Loucy (cell line): Measurements from ENCODE around the gene APC2.

Experiments used
- H2AFZ ChIP-seq: fragments of 200-600 bp; sonication (generic); 2 replicates; pipeline ENCODE4 v1.6.0; 2016; ENCODE audit warnings: antibody characterized with exemption, mild to moderate bottlenecking, low read length, moderate library complexity
- H3F3A ChIP-seq: fragments of 200-600 bp; 2 replicates; pipeline ENCODE4 v1.6.0; 2016; ENCODE audit warnings: antibody characterized with exemption, low read depth, mild to moderate bottlenecking
- H3K27me3 ChIP-seq: fragments of 200-600 bp; sonication (generic); 2 replicates; pipeline ENCODE4 v1.6.1; 2014; ENCODE audit warnings: low read length, mild to moderate bottlenecking; ENCODE audit not compliant: insufficient read depth, poor library complexity, severe bottlenecking
- H3K36me3 ChIP-seq: fragments of 200-600 bp; sonication (generic); 2 replicates; pipeline ENCODE4 v1.6.1; 2016; ENCODE audit warnings: low read length; ENCODE audit not compliant: insufficient read depth
- H3K4me1 ChIP-seq: fragments of 200-600 bp; sonication (generic); 2 replicates; pipeline ENCODE4 v1.5.1; 2014; ENCODE audit warnings: low read length, mild to moderate bottlenecking; ENCODE audit not compliant: insufficient read depth, poor library complexity, severe bottlenecking
- H3K4me2 ChIP-seq: fragments of 200-600 bp; sonication (generic); 2 replicates; pipeline ENCODE4 v1.6.0; 2014; ENCODE audit warnings: antibody characterized with exemption, low read length, low read depth, mild to moderate bottlenecking; ENCODE audit not compliant: poor library complexity, severe bottlenecking
- H3K4me3 ChIP-seq: fragments of 200-600 bp; sonication (generic); 2 replicates; pipeline ENCODE4 v1.5.1; 2014; ENCODE audit warnings: low read length, mild to moderate bottlenecking, mixed read lengths; ENCODE audit not compliant: poor library complexity, severe bottlenecking
- H3K79me2 ChIP-seq: fragments of 200-600 bp; sonication (generic); 2 replicates; pipeline ENCODE4 v1.6.1; 2014; ENCODE audit warnings: low read length; ENCODE audit not compliant: insufficient read depth
- H3K9ac ChIP-seq: fragments of 200-600 bp; sonication (generic); 2 replicates; pipeline ENCODE4 v1.6.0; 2014; ENCODE audit warnings: mild to moderate bottlenecking, low read depth, low read length, moderate library complexity; ENCODE audit not compliant: poor library complexity, severe bottlenecking
- H3K9me2 ChIP-seq: fragments of 200-600 bp; sonication (generic); replicated peaks from 2 replicates; pipeline ENCODE4 v1.6.1; 2016; ENCODE audit warnings: low read depth, low read length, mixed read lengths
- H3K9me3 ChIP-seq: fragments of 200-600 bp; sonication (generic); 2 replicates; pipeline ENCODE4 v1.6.1; 2014; ENCODE audit warnings: mild to moderate bottlenecking, antibody characterized with exemption, low read length, low read depth; ENCODE audit not compliant: insufficient read depth
- H4K20me1 ChIP-seq: fragments of 200-600 bp; sonication (generic); 2 replicates; pipeline ENCODE4 v1.6.0; 2014; ENCODE audit warnings: antibody characterized with exemption, low read length, mild to moderate bottlenecking; ENCODE audit not compliant: insufficient read depth, poor library complexity, severe bottlenecking
- CTCF ChIP-seq: fragments of 200-600 bp; sonication (generic); conservative IDR thresholded peaks from 2 replicates; pipeline ENCODE4 v1.5.1; 2014; ENCODE audit warnings: mild to moderate bottlenecking, antibody characterized with exemption, low read length
- EZH2phosphoT487 ChIP-seq: fragments of 200-600 bp; IDR thresholded peaks from 2 replicates; pipeline ENCODE4 v1.6.1; 2018; ENCODE audit warnings: antibody characterized with exemption, mild to moderate bottlenecking, moderate library complexity, borderline replicate concordance

The APC2 gene

GRCh38 chr19:1421218-1421957 is 28.5 kb upstream of the APC2 start:
- TF ChIP-seq EZH2phosphoT487 (no peak), CTCF (no peak)
- Histone ChIP-seq H2AFZ (no peak overlapping the region), H3K9me3 (no peaks in the 10 kb centered on the region), H4K20me1 (peaks cover 55% of the 10 kb centered on the region), H3K79me2 (peaks cover 64% of the 10 kb centered on the region), H3K4me3 (no peak overlapping the region), H3K27me3 (no peaks in the 10 kb centered on the region), H3K9me2 (no peaks in the 10 kb centered on the region), H3K4me2 (no peak overlapping the region), H3F3A (no peaks in the 10 kb centered on the region), H3K4me1 (no peaks in the 10 kb centered on the region), H3K9ac (no peak overlapping the region), H3K36me3 (peaks cover 94% of the 10 kb centered on the region; the same call in 1 of the 2 replicates)

GRCh38 chr19:1421958-1422305 is 28.0 kb upstream of the APC2 start:
- H3K9ac ChIP-seq = no peak overlapping the region
- H3K36me3 ChIP-seq = peaks cover 95% of the 10 kb centered on the region; the same call in 1 of the 2 replicates

GRCh38 chr19:1422360-1422759 is 27.6 kb upstream of the APC2 start:
- H3K9me2 ChIP-seq = no peaks in the 10 kb centered on the region
- peaks cover 47% of the 10 kb centered on the region for H4K20me1 ChIP-seq
- H3K27me3 ChIP-seq = no peaks in the 10 kb centered on the region
- H3K9me3 ChIP-seq = no peaks in the 10 kb centered on the region
- no peak overlapping the region for H3K4me3 ChIP-seq
- H3F3A ChIP-seq = no peaks in the 10 kb centered on the region
- H3K4me1 ChIP-seq = no peaks in the 10 kb centered on the region
- H2AFZ ChIP-seq = no peak overlapping the region
- peaks cover 54% of the 10 kb centered on the region for H3K79me2 ChIP-seq
- no peak for TF ChIP-seq EZH2phosphoT487
- no peak for TF ChIP-seq CTCF
- no peak overlapping the region for H3K4me2 ChIP-seq
- no peak overlapping the region for H3K9ac ChIP-seq
- peaks cover 96% of the 10 kb centered on the region; the same call in 1 of the 2 replicates for H3K36me3 ChIP-seq

More at GRCh38 chr19:1421958-1422305, 28.0 kb upstream of the APC2 start:
- H3K4me2 ChIP-seq = no peak overlapping the region
- H2AFZ ChIP-seq = no peak overlapping the region
- H3K9me2 ChIP-seq = no peaks in the 10 kb centered on the region
- H3K4me3 ChIP-seq = no peak overlapping the region
- no peak for TF ChIP-seq CTCF
- TF ChIP-seq EZH2phosphoT487 = no peak
- no peaks in the 10 kb centered on the region for H3K27me3 ChIP-seq
- no peaks in the 10 kb centered on the region for H3K9me3 ChIP-seq
- peaks cover 50% of the 10 kb centered on the region for H4K20me1 ChIP-seq
- H3K4me1 ChIP-seq = no peaks in the 10 kb centered on the region
- peaks cover 59% of the 10 kb centered on the region for H3K79me2 ChIP-seq
- H3F3A ChIP-seq = no peaks in the 10 kb centered on the region
